Measurements from ENCODE around the gene DENND1B. TPM values are rescaled to one million over a fixed set of nuclear protein-coding genes. Genes with fewer than 3 reads are reported as not detected.
"Not testable (repeated sequence)": the region's sequence is repeated elsewhere in the genome, so short reads cannot be mapped to it uniquely, and the experiment has no call there.

Gene DENND1B
- total and polyA plus RNA-seq, 2 donors: 2.6 to 50.8 TPM

DNA sequence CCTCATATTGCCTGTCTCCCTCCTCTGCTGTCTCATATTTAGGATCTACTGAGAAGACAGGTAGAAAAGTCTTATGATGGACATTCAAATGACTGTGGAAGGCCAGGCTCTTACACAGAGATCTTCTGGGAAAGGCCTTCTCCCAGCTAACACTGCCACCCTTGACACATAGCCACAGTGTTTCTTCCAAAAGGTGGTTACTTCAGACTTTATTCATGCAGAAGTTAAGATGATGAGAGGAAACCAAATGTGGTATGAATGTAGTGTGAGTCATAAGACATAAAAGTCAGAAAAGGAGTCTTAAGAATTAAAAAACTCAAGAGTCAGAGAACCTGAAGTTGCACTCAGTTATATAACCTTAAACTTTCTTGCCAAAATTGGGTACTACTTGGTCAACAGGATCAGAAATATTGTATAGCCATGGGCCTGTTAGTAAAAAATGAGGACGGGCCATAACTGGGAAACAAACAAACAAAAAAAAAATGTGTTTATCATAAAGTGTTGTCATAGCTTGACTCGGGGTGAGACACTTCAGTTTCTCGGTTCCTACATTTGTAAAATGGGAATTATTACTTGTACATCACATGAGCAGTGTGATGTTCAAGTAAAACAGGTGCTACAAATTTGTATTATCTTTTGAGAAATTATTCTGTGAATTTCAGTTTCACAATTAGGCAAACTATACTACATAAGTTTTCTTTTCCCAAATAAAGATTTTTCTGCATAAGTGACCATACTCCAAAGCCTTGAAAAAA, 1.2 kb upstream of the DENND1B start:
- Histone ChIP-seq H3K36me3 (ENCODE audit: insufficient read depth) (no peaks in the 10 kb centered on the region), H3K4me3 (ENCODE audit: low read depth, low read length) (no peak overlapping the region), H3K27ac (ENCODE audit: low read depth) (peak overlapping the region; percentile 42), H3K4me1 (ENCODE audit: insufficient read depth) (no peaks in the 10 kb centered on the region)
- DNase-seq (ENCODE audit: extremely low spot score): no peak
- 55% methylated on average over 3 of the region's 3 CpGs for WGBS

DNA sequence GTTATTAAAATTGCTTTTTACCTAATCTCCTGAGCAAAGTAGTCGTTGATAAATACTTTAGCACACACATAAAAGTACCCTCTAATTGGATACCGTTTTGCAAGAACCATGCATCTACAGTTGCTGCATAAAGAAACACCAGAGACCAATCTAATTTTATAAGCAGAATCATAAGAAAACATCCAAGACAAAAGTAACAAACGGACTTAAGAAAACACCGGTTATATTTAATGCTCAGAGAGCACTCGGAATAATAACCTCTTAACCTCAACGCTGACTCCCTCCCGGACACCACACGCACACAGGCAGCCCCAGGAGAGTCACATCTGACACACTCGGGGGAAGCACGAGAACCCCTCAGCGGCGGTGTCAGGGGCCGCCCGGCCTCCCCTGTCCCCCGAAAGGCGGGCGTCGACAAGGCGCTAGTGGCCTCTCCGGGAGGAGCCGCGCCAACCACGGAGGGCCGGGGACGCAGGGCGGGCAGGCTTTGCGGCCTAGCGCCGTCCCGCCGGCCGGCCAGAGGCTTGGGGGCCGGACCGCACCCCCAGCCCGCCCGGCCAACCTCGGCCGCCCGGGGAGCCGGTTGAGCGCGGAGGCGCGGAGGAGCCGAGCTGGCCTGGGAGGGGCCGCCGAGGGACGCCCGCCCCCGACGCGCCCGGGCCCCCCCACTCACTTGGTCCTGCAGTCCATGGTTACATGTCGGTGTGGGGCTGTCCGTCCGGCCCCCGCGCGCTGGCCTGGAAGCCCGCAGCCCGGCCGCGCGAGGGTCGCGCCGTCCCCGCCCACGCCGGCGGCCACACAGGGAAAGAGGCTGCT, 606 bp downstream of the DENND1B start:
- Histone ChIP-seq H3K4me3 (ENCODE audit: low read depth, low read length) (peak overlapping the region; percentile 94), H3K36me3 (ENCODE audit: insufficient read depth) (no peaks in the 10 kb centered on the region), H3K27ac (ENCODE audit: low read depth) (peak overlapping the region; percentile 98), H3K4me1 (ENCODE audit: insufficient read depth) (no peaks in the 10 kb centered on the region)
- under 1% methylated on average over 71 of the region's 71 CpGs for WGBS
- DNase-seq (ENCODE audit: extremely low spot score): no peak

DNA sequence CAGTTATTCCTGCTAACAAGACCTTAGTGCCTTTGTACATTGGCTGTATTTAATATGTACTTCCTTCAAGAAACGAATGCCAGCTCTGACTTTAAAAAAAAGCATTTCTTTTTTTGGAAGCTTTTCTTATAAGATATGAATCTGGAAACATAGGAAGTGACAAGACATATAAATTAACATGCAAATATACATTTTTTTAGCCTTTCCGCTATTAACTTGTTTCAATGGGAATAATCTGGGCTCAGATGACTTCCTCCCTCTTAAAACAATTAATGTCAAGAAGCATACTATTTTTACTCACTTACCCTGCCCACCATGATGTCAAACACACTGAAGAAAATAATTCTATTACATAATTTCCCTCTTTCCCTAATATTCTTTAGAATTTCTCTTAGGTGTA, 1.4 kb downstream of the DENND1B start:
- no peak overlapping the region for H3K4me3 ChIP-seq (ENCODE audit: low read depth, low read length)
- no peak for DNase-seq (ENCODE audit: extremely low spot score)
- WGBS: 46% methylated on average over 2 of the region's 2 CpGs
- no peaks in the 10 kb centered on the region for H3K36me3 ChIP-seq (ENCODE audit: insufficient read depth)
- no peaks in the 10 kb centered on the region for H3K4me1 ChIP-seq (ENCODE audit: insufficient read depth)
- no peak overlapping the region for H3K27ac ChIP-seq (ENCODE audit: low read depth)

DNA sequence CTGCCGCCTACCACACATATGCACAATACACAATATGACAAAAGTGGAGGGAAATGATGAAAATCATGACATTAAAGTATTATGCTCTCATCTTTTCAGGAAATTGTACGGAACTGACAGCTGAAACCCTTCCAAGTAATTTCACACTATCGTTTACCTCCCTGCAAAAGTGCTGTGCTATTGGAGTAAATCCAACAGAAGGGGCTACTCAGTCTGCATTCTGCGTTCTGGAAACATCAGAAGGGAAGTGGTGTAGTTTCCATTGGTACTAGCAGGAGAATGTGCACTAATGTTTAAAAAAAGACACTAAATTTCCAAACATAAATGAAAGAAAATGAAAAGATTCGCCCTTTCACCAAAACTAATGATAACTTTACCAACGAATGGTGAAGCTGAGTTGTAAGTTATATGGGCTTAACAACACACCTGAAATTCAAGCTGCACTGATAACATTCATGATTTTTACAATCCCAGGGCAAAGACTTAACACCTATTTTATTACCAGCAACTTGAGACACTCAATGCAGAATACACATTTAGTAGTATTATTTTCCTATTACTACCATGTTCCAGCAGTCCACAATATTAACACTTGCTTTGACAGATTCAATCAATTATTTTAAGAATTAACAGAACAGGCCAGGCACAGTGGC, 3.2 kb downstream of the DENND1B start:
- Histone ChIP-seq H3K36me3 (ENCODE audit: insufficient read depth) (no peaks in the 10 kb centered on the region), H3K27ac (ENCODE audit: low read depth) (no peak overlapping the region), H3K4me3 (ENCODE audit: low read depth, low read length) (no peak overlapping the region), H3K4me1 (ENCODE audit: insufficient read depth) (no peaks in the 10 kb centered on the region)
- WGBS: 89% methylated on average over 6 of the region's 6 CpGs
- no peak for DNase-seq (ENCODE audit: extremely low spot score)

DNA sequence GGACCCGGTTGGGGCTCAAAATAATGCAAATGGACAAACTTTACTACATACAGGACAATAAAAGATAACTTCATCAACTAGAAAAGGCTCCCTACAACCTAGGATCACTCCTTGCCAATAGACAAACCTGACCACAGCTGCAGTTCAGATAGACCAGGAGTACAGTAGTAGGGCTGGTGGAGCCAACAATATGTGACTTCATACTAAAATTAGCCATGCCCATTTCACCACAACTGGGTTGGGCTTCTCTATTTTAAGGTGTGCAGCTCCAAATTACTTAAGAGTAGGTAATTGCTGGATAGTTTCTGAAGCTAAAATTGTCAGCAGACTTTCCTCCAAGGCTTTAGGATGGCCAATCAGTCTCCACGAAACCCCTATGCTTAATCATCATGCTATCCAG, 3.9 kb downstream of the DENND1B start:
- H3K27ac ChIP-seq (ENCODE audit: low read depth): no peak overlapping the region
- no peaks in the 10 kb centered on the region for H3K4me1 ChIP-seq (ENCODE audit: insufficient read depth)
- DNase-seq (ENCODE audit: extremely low spot score): no peak
- H3K4me3 ChIP-seq (ENCODE audit: low read depth, low read length): no peak overlapping the region
- H3K36me3 ChIP-seq (ENCODE audit: insufficient read depth): no peaks in the 10 kb centered on the region
- 97% methylated on average over 2 of the region's 2 CpGs for WGBS

DNA sequence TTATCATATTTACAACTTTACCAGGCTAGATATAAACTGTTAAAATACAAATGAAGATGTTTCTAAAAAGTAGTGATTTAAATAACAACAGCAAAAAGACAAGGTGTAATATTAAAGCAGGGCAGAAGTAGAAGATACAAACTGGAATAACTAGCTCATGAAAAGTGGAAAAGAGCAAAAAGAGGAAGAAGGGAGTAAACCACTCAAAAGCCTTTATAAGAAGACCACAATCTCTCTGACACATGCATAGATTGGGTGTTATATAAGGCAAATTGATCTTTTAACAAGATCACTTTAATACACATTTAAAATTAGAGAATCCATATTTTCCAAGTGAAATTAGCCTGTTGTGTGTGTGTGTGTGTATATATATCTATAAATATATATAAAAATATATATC, 5.0 kb downstream of the DENND1B start:
- Histone ChIP-seq H3K4me3 (ENCODE audit: low read depth, low read length) (no peak overlapping the region), H3K4me1 (ENCODE audit: insufficient read depth) (no peaks in the 10 kb centered on the region), H3K36me3 (ENCODE audit: insufficient read depth) (no peaks in the 10 kb centered on the region), H3K27ac (ENCODE audit: low read depth) (no peak overlapping the region)
- no peak for DNase-seq (ENCODE audit: extremely low spot score)

DNA sequence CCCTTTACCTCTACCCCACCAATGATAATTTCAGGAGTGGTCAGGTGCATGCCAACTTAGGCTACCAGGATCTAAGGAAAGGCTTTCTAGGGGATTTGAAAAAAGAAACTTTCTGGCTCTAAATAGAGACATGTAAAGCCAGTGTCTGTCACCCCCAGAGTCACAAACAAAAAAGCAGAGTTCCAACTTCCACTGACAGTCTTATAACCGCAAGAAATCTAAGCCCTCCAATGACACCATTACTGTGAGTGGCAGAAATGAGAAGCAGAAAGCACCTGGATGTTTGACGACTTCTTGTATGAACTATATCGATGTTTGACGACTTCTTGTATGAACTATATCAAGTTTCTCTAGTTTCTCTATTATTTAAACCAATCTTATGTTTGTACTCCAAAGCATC, 6.0 kb downstream of the DENND1B start:
- H3K36me3 ChIP-seq (ENCODE audit: insufficient read depth): no peaks in the 10 kb centered on the region
- H3K4me1 ChIP-seq (ENCODE audit: insufficient read depth): no peaks in the 10 kb centered on the region
- no peak overlapping the region for H3K4me3 ChIP-seq (ENCODE audit: low read depth, low read length)
- DNase-seq (ENCODE audit: extremely low spot score): no peak
- 90% methylated on average over 4 of the region's 4 CpGs for WGBS
- H3K27ac ChIP-seq (ENCODE audit: low read depth): no peak overlapping the region

DNA sequence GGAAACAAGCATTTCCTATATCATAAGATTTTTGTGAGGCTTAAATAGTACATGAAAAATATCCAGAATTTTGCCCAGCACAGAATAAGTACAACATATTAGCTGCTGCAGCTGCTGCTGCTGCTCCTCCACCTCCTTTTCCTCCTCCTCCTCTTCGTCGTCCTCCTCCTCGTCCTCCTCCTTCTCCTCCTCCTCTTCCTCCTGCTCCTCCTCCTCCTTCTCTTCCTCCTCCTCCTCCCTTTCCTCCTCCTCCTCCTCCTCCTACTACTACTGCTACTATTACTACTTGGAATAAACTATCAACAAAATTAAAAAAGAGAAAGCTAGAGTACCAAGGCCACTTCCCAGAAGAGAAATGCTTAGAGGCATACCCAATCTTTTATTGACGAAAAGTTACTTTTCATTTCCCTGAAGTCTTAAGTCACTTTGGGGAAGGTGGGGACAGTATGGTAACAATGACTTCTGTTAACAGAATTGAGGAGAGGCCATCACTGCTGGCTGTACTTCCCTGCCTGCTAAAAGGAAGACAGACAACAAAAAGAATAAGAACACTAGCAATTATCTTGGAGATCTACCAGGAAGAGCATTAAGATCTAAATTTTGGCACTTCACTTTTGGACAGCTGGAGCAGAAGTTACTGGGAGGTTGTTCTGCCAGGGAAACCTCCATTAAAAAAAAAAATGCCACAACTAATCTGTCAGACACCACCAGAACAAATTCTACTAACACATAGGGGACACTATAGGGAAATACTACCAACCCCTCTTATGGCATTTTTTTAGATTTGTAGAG, 7.1 kb downstream of the DENND1B start:
- WGBS: 49% methylated on average over 4 of the region's 4 CpGs
- H3K36me3 ChIP-seq (ENCODE audit: insufficient read depth): no peaks in the 10 kb centered on the region
- H3K27ac ChIP-seq (ENCODE audit: low read depth): no peak overlapping the region
- DNase-seq (ENCODE audit: extremely low spot score): no peak
- peaks cover 2% of the 10 kb centered on the region for H3K4me1 ChIP-seq (ENCODE audit: insufficient read depth)
- H3K4me3 ChIP-seq (ENCODE audit: low read depth, low read length): no peak overlapping the region

DNA sequence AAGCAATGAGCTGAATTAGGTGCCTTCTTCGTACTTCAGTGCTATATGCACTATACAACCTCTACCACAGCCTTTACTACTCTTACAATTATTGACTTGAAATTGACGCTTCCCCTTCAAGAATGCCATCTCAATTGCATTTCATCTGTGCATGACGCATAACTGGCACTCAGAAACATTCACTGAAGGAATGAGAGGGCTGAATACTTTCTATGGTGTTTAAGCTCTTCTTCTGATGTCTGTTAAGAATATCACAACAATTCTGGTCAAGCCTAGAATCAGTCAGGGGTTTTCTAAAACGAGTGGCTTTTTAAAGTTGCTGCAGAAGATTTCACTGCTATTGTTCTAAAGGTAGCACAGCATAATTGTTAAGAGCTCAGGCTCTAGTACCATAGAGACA, 11.5 kb downstream of the DENND1B start:
- WGBS: 61% methylated on average over 4 of the region's 4 CpGs
- no peak overlapping the region for H3K4me3 ChIP-seq (ENCODE audit: low read depth, low read length)
- peaks cover 2% of the 10 kb centered on the region for H3K4me1 ChIP-seq (ENCODE audit: insufficient read depth)
- H3K27ac ChIP-seq (ENCODE audit: low read depth): no peak overlapping the region
- no peak for DNase-seq (ENCODE audit: extremely low spot score)
- no peaks in the 10 kb centered on the region for H3K36me3 ChIP-seq (ENCODE audit: insufficient read depth)

DNA sequence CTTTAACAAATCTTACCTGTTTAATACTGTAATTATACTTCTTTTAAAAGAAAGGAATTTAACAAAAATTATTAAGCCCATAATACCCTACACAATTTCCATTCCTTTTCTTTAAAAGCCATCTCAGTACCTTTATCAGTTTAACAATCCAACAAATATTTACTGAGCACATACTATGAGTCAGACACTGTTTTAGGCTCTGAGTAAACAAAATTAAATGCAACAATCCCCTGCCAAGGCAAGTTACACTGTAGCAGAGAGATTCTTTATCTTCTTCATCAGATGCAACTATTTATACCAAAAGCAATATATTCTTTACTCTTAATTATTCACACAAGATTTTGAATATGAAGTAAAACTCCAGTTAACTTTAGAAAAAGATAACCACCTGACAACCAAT, 12.0 kb downstream of the DENND1B start:
- DNase-seq (ENCODE audit: extremely low spot score): no peak
- Histone ChIP-seq H3K36me3 (ENCODE audit: insufficient read depth) (no peaks in the 10 kb centered on the region), H3K27ac (ENCODE audit: low read depth) (no peak overlapping the region), H3K4me1 (ENCODE audit: insufficient read depth) (peaks cover 2% of the 10 kb centered on the region), H3K4me3 (ENCODE audit: low read depth, low read length) (no peak overlapping the region)

DNA sequence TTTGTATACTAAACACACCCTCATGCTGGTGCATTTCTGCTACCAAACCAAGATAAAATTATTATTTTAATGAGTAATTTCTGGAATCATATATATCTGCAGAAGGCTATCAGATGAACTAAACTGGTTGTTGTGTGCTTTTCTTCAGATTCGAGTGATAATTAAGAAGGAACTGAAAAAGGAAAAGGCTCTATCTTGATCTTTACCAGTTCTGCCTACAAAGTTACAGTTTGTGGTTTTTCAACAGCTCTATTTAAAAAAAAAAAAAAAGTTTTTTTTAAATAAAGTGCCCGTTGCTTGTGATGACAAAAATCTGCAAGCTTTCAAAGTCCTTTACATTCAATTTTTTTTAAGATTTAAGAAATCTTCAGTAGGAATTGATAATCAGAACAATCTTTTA, 13.6 kb downstream of the DENND1B start:
- WGBS: 63% methylated on average over 2 of the region's 2 CpGs
- H3K36me3 ChIP-seq (ENCODE audit: insufficient read depth): no peaks in the 10 kb centered on the region
- H3K4me3 ChIP-seq (ENCODE audit: low read depth, low read length): no peak overlapping the region
- DNase-seq (ENCODE audit: extremely low spot score): no peak
- peaks cover 2% of the 10 kb centered on the region for H3K4me1 ChIP-seq (ENCODE audit: insufficient read depth)
- H3K27ac ChIP-seq (ENCODE audit: low read depth): no peak overlapping the region

DNA sequence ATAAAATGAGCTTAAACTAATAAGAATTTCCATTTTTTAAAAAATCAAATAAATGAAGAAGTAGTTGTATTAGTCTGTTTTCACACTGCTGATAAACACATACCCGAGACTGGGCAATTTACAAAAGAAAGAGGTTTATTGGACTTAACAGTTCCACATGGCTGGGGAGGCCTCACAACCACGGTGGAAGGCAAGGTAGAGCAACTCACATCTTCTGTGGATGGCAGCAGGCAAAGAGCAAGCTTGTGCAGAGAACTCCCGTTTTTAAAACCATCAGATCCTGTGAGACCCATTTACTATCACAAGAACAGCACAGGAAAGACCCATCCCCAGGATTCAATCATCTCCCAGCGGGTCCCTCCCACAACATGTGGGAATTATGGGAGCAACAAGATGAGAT, 19.7 kb downstream of the DENND1B start:
- not testable (repeated sequence) for H3K4me1 ChIP-seq (ENCODE audit: insufficient read depth); H3K4me3 ChIP-seq (ENCODE audit: low read depth, low read length); DNase-seq (ENCODE audit: extremely low spot score); H3K27ac ChIP-seq (ENCODE audit: low read depth); H3K36me3 ChIP-seq (ENCODE audit: insufficient read depth)
- WGBS: 76% methylated on average over 4 of the region's 4 CpGs

DNA sequence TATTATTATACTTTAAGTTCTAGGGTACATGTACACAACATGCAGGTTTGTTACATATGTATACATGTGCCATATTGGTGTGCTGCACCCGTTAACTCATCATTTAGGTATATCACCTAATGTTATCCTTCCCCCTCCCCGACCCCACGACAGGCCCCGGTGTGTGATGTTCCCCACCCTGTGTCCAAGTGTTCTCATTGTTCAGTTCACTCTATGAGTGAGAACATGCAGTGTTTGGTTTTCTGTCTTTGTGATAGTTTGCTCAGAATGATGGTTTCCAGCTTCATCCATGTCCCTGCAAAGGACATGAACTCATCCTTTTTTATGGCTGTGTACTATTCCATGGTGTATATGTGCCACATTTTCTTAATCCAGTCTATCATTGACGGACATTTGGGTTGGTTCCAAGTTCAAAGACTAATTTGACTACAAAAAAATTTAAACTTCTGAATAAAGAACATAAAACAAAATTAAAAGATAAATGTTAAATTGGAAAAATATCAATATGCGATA, 22.6 kb downstream of the DENND1B start:
- not testable (repeated sequence) for DNase-seq (ENCODE audit: extremely low spot score); H3K4me3 ChIP-seq (ENCODE audit: low read depth, low read length); H3K36me3 ChIP-seq (ENCODE audit: insufficient read depth); H3K4me1 ChIP-seq (ENCODE audit: insufficient read depth); H3K27ac ChIP-seq (ENCODE audit: low read depth)
- WGBS: 98% methylated on average over 6 of the region's 6 CpGs
